Fibroblast of skin of abdomen (primary cell): ENCODE measurements around the gene ZNF358.
"Not testable (repeated sequence)": the region's sequence is repeated elsewhere in the genome, so short reads cannot be mapped to it uniquely, and the experiment has no call there.

Source experiments
- DNase-seq: peaks from one replicate; pipeline ENCODE4 v3.0.0-alpha.2; 2013

The ZNF358 gene

GRCh38 chr19:7521551-7522071, 5.7 kb downstream of the ZNF358 start:
- no peak for DNase-seq

GRCh38 chr19:7522072-7522922, 6.4 kb downstream of the ZNF358 start, which contains the start of gene MCOLN1:
MCOLN1 (plus strand) TSS chr19:7522624; CDS start chr19:7522751, 127 bp downstream.
- peak; percentile 97 for DNase-seq

DNA sequence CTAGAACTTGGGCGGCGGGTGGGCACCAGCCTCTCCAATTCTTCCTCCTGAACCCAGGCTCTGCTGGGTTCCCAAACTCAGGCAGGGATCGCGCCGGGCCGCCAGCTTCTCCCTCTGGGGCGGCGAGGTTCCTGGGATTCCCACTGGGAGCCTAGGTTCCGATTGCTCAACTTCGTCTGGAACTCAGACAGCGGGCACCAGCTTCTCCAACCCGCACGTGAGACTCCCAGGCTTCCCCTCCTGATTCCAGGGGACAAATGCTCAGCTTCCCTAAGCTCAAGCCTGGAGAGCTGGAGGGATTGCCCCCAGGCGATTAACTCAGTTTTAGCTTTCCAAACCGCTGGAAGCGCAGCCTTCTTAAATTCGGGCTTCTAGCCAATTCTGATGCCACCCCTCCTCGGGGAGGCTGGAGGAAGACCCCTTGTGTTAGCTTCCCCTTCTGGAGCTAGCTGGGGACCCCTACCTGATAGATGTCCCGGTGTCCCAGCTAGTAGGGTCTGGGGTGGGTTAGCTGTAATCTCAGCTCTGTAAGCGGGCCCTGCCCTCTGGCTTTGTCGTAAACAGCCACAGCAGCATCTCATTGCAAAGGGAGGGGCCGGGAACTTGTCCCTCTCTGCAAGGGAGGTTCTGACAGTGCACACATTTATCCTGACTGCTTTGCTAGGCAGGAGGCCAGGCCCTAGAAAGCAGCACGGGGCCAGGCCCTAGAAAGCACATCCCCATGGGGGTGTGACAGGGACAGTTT, 7.2 kb downstream of the ZNF358 start:
- DNase-seq, result no peak

GRCh38 chr19:7524523-7524922, 8.6 kb downstream of the ZNF358 start:
- no peak for DNase-seq

DNA sequence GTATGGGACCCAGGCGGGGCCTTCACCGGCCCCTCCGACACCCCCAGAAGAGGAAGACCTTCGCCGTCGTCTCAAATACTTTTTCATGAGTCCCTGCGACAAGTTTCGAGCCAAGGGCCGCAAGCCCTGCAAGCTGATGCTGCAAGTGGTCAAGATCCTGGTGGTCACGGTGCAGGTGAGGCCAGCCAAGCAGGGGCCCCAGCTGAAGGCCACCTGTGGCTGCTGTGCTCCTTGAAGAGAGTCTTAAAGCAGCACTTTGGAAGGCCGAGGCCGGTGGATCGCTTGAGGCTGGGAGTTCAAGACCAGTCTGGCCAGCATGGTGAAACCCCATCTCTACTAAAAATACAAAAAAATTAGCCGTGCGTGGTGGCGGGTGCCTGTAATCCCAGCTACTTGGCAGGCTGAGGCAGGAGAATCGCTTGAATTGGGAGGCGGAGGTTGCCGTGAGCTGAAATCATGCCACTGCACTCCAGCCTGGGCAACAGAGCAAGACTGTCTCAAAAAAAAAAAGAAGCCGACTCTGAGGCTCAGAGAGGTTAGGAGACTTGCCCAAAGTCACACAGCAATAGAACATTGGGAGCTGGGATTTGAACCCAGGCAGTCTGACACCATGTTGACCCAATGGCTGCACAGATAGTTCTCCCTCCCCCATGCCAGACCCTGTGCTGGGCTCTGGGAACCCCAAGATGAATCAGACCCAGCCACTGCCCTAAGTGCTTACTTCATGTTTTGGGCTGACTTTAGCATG, 9.3 kb downstream of the ZNF358 start:
- DNase-seq, result no peak

GRCh38 chr19:7526059-7526929, 10.4 kb downstream of the ZNF358 start:
- no peak for DNase-seq

DNA sequence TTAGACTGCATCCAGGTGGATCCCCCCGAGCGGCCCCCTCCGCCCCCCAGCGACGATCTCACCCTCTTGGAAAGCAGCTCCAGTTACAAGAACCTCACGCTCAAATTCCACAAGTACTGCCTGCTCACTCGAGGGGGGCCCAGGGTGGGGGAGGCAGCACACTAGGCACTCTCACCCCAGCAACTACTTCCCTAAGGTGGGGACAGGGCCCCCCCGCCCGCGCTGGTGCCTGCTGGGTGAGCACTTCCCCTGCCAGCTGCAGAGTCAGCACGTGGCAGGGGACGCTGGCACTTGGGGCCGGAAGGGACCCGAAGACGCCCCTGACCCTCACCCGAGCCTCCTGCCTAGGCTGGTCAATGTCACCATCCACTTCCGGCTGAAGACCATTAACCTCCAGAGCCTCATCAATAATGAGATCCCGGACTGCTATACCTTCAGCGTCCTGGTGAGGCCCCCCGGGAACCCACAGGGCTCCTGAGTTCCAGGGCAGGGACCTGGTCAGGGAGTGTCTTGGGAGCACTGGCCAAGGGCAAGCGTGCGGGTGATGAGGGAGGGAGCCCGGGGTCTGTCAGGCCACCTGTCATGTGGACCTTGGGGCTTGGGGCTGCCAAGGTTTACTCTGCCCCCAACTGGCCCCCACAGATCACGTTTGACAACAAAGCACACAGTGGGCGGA, 11.8 kb downstream of the ZNF358 start:
- DNase-seq, result no peak

GRCh38 chr19:7528192-7528519, 12.3 kb downstream of the ZNF358 start:
- DNase-seq, result no peak

DNA sequence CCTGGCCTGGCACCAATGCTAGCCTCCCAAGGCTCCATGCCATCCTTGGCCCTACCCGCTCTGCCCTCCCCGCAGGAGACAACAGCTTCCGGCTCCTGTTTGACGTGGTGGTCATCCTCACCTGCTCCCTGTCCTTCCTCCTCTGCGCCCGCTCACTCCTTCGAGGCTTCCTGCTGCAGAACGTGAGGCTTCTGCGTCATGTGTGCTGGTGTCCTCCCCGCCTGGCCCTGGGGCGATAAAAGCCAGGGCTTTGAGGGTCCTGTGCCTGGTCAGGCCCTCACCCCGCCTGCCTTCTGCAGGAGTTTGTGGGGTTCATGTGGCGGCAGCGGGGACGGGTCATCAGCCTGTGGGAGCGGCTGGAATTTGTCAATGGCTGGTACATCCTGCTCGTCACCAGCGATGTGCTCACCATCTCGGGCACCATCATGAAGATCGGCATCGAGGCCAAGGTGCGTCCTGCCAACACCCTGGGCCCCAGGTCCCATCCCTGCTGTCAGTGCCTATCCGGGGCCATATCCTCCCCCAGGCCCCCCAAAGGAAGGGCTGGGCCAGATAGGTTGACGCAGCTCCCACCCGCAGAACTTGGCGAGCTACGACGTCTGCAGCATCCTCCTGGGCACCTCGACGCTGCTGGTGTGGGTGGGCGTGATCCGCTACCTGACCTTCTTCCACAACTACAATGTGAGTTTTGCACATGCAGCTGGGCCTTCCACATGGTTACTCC, 12.8 kb downstream of the ZNF358 start:
- no peak for DNase-seq

DNA sequence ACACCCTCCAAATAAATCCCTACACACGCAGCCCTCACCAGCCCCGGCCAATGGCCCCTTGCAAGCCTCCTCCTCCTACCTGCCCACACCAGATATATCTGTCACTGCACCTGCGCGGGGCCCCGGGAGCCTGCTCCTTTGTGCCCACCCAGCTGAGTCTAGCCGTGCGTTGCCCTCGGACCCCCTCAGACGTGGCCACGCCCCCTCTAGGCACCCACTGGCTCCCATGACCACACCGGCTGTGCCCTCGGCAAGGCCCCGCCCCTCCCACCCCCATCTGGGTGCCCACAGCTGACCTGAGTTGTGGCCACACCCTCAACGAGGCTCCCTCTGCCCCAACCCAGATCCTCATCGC, 13.3 kb downstream of the ZNF358 start:
- DNase-seq, result no peak

DNA sequence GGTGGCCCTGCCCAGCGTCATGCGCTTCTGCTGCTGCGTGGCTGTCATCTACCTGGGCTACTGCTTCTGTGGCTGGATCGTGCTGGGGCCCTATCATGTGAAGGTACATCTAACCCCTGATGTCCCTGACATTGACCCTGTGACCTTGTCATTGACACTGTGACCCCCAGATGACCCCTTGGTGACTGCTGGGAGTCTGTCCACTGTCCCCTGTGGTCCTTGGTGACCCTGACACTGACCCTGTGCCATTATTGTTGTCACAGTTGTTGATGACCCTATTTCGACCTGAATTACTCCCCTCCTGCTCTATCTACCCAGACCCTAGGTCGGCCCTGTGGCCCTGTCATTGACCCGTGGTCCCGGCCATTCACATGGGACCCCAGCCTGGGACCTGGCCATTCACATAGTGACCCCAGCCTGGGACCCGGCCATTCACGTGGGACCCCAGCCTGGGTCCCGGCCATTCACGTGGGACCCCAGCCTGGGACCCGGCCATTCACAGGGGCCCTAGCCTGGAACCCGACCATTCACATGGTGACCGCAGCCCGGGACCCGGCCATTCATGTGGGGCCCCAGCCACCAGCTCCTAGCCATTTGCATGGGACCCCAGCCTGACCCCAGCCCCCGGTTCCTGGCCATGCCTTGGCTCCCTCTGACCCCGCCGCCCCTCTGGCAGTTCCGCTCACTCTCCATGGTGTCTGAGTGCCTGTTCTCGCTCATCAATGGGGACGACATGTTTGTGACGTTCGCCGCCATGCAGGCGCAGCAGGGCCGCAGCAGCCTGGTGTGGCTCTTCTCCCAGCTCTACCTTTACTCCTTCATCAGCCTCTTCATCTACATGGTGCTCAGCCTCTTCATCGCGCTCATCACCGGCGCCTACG, 13.9 kb downstream of the ZNF358 start:
- no peak for DNase-seq

DNA sequence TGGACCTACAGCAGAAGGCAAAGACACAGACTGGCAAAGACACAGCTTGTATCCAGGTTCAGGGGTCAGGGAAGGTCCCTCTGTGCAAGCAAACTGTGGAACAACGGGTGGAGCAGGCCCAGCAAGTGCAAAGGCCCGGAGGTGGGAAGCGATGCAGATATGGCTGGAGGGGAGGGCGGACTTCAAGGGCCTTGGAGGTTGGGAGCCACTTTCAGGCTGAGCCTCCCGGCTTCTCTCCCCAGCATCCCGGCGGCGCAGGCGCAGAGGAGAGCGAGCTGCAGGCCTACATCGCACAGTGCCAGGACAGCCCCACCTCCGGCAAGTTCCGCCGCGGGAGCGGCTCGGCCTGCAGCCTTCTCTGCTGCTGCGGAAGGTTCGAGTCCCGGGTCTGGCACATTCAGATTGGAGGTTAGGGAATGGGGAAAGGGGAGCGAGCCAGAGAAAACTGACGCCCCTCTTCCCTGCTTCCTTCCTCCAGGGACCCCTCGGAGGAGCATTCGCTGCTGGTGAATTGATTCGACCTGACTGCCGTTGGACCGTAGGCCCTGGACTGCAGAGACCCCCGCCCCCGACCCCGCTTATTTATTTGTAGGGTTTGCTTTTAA, 17.5 kb downstream of the ZNF358 start:
- DNase-seq, result peak; percentile 63

DNA sequence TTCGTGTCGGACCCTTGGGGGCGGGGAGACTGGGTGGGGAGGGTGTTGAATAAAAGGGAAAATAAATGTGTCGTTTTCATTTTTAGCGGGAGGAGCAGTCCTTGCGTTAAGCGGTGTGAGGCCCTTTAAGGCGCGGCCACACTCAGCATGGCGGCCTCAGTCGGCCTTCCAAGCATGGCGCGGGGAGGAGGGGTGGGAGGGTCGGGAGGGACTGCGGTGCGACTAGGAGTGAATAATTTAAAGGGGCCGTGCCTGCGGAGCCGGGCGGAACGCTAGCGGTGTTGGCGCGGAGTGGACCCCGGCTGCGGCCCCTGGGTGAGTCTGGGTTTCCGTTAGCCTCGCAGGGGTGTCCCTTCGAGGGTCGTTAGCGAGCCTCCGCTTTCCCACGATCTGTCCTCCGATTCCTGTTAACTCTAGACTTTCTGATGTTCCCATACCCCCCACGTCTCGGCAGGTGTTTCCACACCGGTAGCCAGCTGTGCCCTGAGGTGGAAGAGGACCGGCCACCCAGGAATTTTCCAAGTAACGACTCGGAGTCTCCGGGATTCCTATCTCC, 18.1 kb downstream of the ZNF358 start:
- peak; percentile 86 for DNase-seq

- DNase-seq, result peak; percentile 86
Observed at GRCh38 chr19:7534531-7535046, 18.7 kb downstream of the ZNF358 start.

DNA sequence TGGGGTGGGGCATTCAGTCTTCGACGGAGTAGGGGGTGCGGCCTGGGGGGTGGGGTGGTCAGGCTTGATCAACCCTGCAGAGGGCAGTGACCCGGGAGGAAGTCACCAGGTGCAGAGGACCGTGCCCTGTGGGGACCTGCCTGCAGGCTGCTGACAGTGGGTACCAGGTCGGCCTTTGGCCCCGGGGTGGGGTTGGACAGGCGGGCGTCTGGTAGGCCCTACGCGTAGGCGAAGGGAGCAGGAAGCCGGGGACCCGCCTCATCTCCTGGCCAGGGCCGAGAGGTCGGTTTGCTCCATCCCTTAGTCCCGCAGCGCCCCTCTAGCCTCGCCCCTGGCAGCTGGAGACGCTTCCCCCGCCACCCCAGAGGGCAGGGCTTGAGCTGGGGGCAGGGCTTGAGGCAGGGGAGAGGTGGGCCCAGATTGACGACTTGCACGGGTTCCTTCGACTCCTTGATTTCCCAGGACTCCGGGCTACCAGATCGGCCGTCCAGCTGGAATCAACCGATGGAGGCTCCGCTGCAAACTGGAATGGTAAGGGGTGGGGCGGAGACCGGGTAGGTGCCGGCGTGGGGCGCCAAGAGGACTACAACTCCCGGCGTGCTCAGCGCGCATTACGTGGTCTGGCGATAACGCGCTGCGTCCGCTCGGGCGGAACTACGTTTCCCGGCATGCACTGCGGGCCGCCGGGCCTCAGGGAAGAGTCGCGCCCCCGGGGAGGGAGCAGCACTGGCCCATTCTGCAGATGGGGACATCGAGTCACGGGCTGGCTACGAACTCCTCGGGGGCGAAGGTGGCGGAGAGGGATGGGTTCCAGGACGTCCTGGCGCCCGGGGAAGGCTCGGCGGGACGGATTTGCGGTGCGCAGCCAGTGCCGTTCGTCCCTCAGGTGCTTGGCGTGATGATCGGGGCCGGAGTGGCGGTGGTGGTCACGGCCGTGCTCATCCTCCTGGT, 19.4 kb downstream of the ZNF358 start, which contains the start of gene PNPLA6:
Gene PNPLA6 (plus strand): TSS at position 671 of the 951 bp plus-strand sequence. CDS start 72 bp downstream, at position 743.
- DNase-seq, result peak; percentile 92

GRCh38 chr19:7535998-7536695, 20.2 kb downstream of the ZNF358 start:
- no peak for DNase-seq

GRCh38 chr19:7538990-7539389, 23.1 kb downstream of the ZNF358 start:
- not testable (repeated sequence) for DNase-seq
